Muscle layer of colon (tissue), 2 donors: Measurements from ENCODE around the gene ERP27.

ENCODE experiments used
- H3K27ac ChIP-seq: one replicate; pipeline ENCODE4 v1.7.0; 2013; ENCODE audit warnings: low read depth, mild to moderate bottlenecking, low read length, moderate library complexity
- H3K27me3 ChIP-seq, 2 donors: one replicate each; pipeline ENCODE4 v1.7.0; 2013; ENCODE audit warnings: low read length in 2 of 2, mild to moderate bottlenecking in 2 of 2; ENCODE audit not compliant: insufficient read depth in 2 of 2, control insufficient read depth in 1 of 2
- H3K36me3 ChIP-seq: one replicate; pipeline ENCODE4 v1.7.0; 2013; ENCODE audit warnings: mild to moderate bottlenecking, low read length; ENCODE audit not compliant: insufficient read depth
- H3K4me1 ChIP-seq: one replicate; pipeline ENCODE4 v1.7.0; 2013; ENCODE audit warnings: mild to moderate bottlenecking, low read length; ENCODE audit not compliant: insufficient read depth
- H3K4me3 ChIP-seq, 2 donors: one replicate each; pipeline ENCODE4 v1.7.0; 2013; ENCODE audit warnings: low read length in 2 of 2, low read depth in 1 of 2, mild to moderate bottlenecking in 1 of 2, moderate library complexity in 1 of 2
- H3K9ac ChIP-seq: one replicate; pipeline ENCODE4 v1.7.0; 2013; ENCODE audit warnings: low read length
- H3K9me3 ChIP-seq: one replicate; pipeline ENCODE4 v1.7.0; 2013; ENCODE audit warnings: mild to moderate bottlenecking, low read length
- donor health status: abdominal sarcoma.
- donor health status: Adenocarcinoma of cecum.

ERP27 gene

DNA sequence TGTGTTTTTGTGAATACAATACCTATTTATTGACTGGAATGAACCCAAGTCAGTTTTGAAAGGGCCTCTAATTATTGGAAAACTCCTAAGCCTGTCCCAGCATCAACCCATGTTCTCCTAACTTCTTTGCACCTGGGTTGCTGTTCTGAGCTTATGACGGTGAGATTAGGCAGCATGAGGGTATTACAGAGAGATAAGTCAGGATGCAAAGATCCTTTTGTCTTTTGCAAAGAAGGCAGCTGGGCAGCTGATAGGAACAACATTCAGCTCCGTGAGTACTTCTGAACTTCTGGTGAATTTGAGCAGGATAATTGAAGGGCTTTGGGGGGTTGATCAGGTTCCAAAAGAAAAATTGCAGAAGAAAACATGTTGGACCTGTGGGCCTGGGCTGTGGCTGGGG, 34.5 kb upstream of the ERP27 start, which contains the start of gene PDE6H:
Gene PDE6H, plus strand, starts transcription at position 227 of the 400 bp plus-strand sequence. CDS start 4,971 bp downstream, outside the sequence.
- Histone ChIP-seq H3K9me3 (no peaks in the 10 kb centered on the region), H3K36me3 (no peaks in the 10 kb centered on the region), H3K4me1 (no peaks in the 10 kb centered on the region), H3K9ac (no peak within 1 kb of the TSS), H3K27ac (no peak within 1 kb of the TSS), H3K27me3 (no peaks in the 10 kb centered on the region), H3K4me3 (no peak within 1 kb of the TSS)

DNA sequence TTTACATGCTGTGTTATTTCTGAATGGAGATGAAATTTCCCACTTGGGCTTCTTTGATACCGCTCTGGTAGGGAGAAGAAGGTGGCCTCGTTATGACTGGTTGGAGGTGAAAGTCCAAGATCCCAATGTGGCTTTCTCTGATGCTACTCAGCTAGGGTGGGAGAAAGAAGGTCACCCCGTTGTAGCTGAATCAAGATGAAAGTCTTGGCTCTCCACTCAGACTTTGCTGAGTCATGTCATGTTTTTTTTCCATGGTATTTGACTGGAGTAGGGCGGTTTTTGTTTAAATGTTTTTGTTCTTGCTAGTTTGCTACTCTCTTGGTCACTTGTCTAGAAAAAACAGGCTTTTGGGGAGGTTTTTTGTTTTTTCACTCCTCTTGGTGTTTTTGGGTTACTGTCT, 32.1 kb upstream of the ERP27 start:
- Histone ChIP-seq H3K27me3 (no peaks in the 10 kb centered on the region), H3K4me1 (no peaks in the 10 kb centered on the region), H3K9ac (no peak overlapping the region), H3K27ac (no peak overlapping the region), H3K9me3 (no peaks in the 10 kb centered on the region), H3K4me3 (no peak overlapping the region), H3K36me3 (no peaks in the 10 kb centered on the region)

DNA sequence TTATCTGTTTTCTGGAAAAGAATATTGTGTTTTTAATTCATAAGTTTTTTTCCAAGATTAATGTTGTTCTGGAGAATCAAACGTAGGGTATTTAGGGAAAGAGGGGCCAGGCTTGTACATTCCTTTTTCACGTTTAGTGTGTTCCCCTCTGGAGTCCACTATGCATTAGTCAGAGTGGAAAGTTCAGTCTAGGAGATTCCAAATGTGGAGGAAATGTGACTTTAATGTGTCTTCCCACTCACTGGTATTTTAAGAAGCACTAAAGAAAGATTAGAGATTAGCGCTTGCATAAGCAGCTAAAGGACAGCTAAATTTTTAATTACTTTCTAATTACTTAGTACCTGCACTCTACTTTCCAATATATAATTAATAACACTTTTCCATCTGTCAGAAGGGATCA, 30.1 kb upstream of the ERP27 start:
- Histone ChIP-seq H3K27ac (no peak overlapping the region), H3K36me3 (no peaks in the 10 kb centered on the region), H3K9me3 (no peaks in the 10 kb centered on the region), H3K9ac (no peak overlapping the region), H3K4me1 (no peaks in the 10 kb centered on the region), H3K27me3 (no peaks in the 10 kb centered on the region), H3K4me3 (no peak overlapping the region)

DNA sequence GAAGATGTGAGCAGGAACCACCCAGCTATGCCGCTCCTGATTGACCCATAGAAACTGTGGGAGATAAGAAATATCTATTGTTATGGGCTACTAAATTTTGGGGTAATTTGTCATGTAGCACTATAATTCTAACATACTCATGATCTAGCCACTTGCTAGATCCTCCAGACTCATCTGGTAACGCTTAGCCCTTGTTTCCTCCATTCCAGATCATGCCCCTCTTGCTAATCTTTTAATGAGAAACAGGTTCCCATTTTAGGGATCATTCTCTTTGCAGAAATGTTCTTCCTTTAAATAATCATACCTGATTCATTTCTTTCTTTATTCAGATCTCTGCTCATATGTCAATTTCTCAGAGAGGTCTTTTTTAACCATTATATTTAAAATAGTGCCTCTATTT, 26.9 kb upstream of the ERP27 start:
- H3K9me3 ChIP-seq: no peaks in the 10 kb centered on the region
- no peaks in the 10 kb centered on the region for H3K4me1 ChIP-seq
- no peaks in the 10 kb centered on the region for H3K36me3 ChIP-seq
- H3K4me3 ChIP-seq: no peak overlapping the region
- no peaks in the 10 kb centered on the region for H3K27me3 ChIP-seq
- H3K9ac ChIP-seq: no peak overlapping the region
- H3K27ac ChIP-seq: no peak overlapping the region

DNA sequence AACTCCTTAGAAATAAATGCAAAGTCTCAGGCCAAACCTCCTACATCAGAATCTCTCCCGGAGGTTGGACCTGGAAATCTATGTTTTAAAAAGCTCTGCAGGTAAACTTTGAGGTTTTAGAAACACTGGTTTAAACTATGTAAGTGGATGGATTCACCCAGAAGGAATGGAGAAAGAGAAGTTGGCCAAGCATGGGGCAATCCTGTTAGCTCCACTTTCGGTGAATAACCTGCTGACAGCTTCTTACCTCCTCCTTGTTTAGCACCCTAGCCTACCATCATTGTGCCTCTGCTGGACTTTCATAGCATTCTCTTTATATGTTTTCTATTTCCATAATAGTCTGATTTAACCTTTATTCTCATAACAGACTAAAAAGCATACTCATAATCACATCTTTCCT, 26.1 kb upstream of the ERP27 start:
- H3K4me3 ChIP-seq: no peak overlapping the region
- H3K4me1 ChIP-seq: no peaks in the 10 kb centered on the region
- no peak overlapping the region for H3K9ac ChIP-seq

DNA sequence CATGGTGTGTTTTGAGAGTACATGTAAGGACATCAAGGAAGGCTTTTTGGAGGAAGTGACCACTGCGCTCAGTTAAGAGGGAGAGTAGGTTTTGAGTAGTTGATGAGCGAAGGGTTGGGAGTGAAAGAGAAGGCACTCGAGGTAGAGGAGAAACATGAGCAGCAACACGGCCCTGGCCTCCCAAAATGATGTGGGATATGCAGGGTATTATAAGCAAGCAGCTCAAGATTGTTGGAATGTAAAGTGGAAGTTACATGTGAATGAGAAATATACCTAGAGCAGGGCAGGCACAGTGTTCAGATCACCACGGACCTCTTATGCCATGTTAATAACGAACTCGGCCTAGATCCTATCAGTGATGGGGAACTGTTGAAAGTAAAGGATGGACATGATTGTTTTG, 25.2 kb upstream of the ERP27 start:
- H3K36me3 ChIP-seq: no peaks in the 10 kb centered on the region
- no peaks in the 10 kb centered on the region for H3K9me3 ChIP-seq
- H3K4me1 ChIP-seq: no peaks in the 10 kb centered on the region
- H3K27ac ChIP-seq: no peak overlapping the region
- no peak overlapping the region for H3K9ac ChIP-seq
- H3K27me3 ChIP-seq: no peaks in the 10 kb centered on the region
- no peak overlapping the region for H3K4me3 ChIP-seq

More for the DNA sequence above, 26.1 kb upstream of the ERP27 start:
- Histone ChIP-seq H3K27ac (no peak overlapping the region), H3K27me3 (no peaks in the 10 kb centered on the region), H3K36me3 (no peaks in the 10 kb centered on the region), H3K9me3 (no peaks in the 10 kb centered on the region)

DNA sequence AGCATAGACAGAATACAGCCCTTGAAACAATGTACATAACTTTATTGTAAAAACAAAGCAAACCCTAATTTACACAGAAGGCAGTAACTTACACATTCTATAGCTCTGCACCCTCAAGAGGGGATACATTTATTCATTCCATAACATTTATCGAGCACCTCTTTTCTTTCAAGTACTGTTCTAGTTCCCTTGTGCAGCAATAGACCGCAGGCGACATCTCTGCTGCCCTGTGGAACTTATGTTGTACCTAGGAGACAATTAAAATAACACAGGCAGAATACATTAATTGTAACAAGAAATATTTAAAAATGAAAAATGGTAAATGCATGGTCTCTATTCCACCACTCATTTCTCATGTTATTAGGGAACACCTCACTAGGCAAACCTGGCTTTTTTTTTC, 24.5 kb upstream of the ERP27 start:
- no peaks in the 10 kb centered on the region for H3K27me3 ChIP-seq
- no peak overlapping the region for H3K27ac ChIP-seq
- H3K36me3 ChIP-seq: no peaks in the 10 kb centered on the region
- no peak overlapping the region for H3K9ac ChIP-seq
- no peaks in the 10 kb centered on the region for H3K9me3 ChIP-seq
- no peak overlapping the region for H3K4me3 ChIP-seq
- H3K4me1 ChIP-seq: peaks cover 4% of the 10 kb centered on the region

DNA sequence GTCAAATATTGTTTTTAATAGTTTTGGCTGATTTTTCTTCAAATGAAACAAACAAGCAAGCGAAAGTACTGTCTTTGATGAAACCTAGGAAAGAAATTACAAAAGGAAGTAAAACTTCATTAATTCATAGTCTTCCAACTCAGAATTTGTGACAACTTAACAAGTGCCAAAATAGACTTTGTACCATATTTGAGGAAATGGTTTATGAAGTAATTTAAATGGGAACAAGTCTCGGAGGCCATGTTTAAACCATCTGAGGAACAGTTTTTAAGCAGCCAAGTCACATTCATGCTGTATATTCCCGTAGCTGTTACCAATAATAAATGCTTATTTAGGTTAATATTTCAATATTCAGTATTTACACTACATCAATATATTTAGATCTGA, 23.8 kb upstream of the ERP27 start:
- Histone ChIP-seq H3K4me3 (no peak overlapping the region), H3K4me1 (peaks cover 8% of the 10 kb centered on the region), H3K36me3 (no peaks in the 10 kb centered on the region), H3K9me3 (no peaks in the 10 kb centered on the region), H3K27me3 (no peaks in the 10 kb centered on the region), H3K27ac (no peak overlapping the region), H3K9ac (no peak overlapping the region)

DNA sequence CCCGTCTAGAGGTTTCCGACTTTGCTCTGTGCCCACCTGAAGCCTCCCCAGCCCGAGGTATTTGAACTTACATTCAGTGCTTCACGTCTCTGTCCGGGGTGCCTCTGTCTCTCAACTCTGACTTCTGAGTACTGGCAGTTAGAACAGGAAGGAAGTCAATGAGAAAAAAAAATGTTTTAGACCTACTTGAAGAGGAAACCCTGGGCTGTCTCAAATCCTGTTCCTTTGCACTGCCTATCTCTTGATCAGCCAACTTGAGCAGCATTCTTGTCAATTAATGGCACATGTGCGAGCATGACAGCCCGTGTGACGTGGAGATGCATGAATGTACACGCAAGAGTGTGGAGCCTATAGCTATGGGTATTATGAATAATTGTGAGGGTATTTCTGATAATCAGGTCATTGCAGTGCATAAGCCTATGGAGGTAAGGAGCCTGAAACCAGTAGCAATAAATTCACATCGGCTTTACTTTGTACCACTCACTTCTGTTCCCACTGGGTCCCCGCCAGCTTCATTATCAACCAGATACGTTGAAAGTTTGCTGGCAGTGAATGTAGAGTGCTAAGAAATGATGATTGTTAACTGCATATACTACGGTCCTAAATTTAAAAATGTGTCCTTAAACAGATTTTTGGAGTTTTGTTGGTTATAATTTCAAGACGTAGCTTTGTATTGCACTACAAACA, 23.3 kb upstream of the ERP27 start, which contains the start of gene ARHGDIB:
Gene ARHGDIB, minus strand, starts transcription at position 136 of the 687 bp plus-strand sequence. CDS start 10,889 bp downstream, outside the sequence.
- H3K27me3 ChIP-seq: no peaks in the 10 kb centered on the region
- peak within 1 kb of the TSS in 1 of 2 donors; percentile 20 for H3K4me3 ChIP-seq
- H3K27ac ChIP-seq: peak within 1 kb of the TSS; percentile 27
- no peaks in the 10 kb centered on the region for H3K36me3 ChIP-seq
- no peaks in the 10 kb centered on the region for H3K9me3 ChIP-seq
- no peak within 1 kb of the TSS for H3K9ac ChIP-seq
- H3K4me1 ChIP-seq: peaks cover 10% of the 10 kb centered on the region

DNA sequence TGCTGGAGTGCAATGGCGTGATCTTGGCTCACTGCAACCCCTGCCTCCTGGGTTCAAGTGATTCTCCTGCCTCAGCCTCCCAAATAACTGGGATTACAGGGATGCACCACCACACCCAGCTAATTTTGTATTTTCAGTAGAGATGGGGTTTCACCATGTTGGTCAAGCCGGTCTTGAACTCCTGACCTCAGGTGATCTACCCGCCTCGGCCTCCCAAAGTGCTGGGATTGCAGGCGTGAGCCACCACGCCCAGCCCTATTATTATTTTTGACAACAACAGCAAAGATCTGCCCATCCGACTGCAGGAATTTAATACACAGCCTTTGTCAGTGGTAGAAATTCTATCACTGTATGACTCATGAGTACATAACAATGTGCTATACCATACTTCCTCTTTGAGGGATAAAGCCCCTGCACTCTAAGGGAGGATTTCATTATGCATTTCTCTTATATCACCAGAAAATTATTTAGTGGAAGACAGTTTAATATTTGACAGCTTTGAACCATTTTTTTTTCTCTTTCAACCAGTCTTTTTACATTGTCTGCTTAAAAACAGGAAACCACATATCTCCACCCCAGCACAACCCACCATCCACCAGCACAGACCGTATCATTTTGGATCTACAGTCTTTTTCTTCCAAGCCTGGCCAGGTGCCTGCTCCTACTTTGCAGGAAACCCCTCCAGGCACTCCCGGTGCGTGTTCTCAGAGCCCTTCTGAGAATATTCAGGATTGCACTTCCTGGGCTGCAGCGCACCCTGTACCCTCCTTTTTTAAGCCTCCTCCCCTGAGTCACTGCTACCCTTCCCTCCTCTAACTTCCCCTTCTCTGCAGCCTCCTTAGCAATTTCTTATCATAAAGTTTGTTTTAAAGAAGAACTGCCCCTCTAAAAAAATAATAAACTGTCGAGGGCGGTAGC, 22.5 kb upstream of the ERP27 start:
- Histone ChIP-seq H3K9ac (no peak overlapping the region), H3K4me3 (peak overlapping the region in 1 of 2 donors; percentile 20), H3K27ac (peak overlapping the region; percentile 27), H3K9me3 (no peaks in the 10 kb centered on the region), H3K27me3 (no peaks in the 10 kb centered on the region), H3K4me1 (peaks cover 14% of the 10 kb centered on the region), H3K36me3 (no peaks in the 10 kb centered on the region)

DNA sequence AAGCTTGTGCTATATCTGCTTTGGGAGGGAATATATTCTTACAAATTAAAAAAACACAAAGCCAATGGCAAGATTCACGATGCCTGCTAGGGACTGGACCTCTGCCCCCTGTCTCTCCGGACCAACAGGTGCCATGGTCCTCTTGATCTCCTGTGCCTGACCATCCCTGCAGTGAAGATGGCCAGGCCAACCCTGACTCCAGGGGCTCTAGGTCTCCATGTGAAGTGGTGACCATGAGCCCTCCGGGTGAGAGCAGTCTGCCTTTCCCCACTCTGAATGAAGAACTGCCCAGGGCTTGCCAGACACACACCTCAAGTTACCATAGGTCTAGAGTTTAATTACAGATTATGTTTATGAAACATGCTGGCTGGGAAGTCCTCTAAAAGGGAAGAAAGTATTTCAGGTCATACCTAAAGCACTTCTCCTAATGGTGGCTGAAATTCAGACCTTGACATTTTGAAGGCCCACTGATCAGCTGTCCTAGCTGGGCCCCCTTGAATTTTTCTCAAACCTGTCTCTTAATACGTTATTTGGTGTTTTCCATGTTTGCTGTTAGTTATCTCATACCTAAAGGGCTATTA, 21.7 kb upstream of the ERP27 start:
- Histone ChIP-seq H3K36me3 (no peaks in the 10 kb centered on the region), H3K27me3 (no peaks in the 10 kb centered on the region), H3K9ac (no peak overlapping the region), H3K9me3 (no peaks in the 10 kb centered on the region), H3K27ac (no peak overlapping the region), H3K4me1 (peaks cover 14% of the 10 kb centered on the region), H3K4me3 (no peak overlapping the region)
